Keratinocyte (primary cell): ENCODE measurements around the gene VTCN1. TPM values are rescaled to one million over a fixed set of nuclear protein-coding genes. Genes with fewer than 3 reads are reported as not detected.

Experiments used
- DNase-seq: peaks from one replicate; pipeline ENCODE4 v3.0.0-alpha.2; 2011; ENCODE audit warnings: low read depth, missing footprints, low spot score
- FAIRE-seq: peaks from 2 replicates; lab custom pipeline; 2011; peaks lifted over from hg19 to GRCh38; lab: Jason Lieb, UNC
- H2AFZ ChIP-seq: 2 replicates; pipeline ENCODE4 v1.6.0; 2012; ENCODE audit warnings: low read length, control low read depth, inconsistent platforms; ENCODE audit not compliant: control insufficient read depth
- H3K27ac ChIP-seq: 2 replicates; pipeline ENCODE4 v1.5.1; 2011; ENCODE audit warnings: low read length; ENCODE audit not compliant: control insufficient read depth, insufficient read depth
- H3K27me3 ChIP-seq: 3 replicates; pipeline ENCODE4 v1.6.0; 2011; ENCODE audit warnings: low read length; ENCODE audit not compliant: control insufficient read depth, insufficient read depth; ENCODE audit errors: extremely low read depth
- H3K36me3 ChIP-seq, 2 experiments: 2 replicates in 1 of 2; 3 replicates in 1 of 2; pipeline ENCODE4 v1.5.1; 2011; ENCODE audit warnings: low read length in 2 of 2, mild to moderate bottlenecking in 1 of 2; ENCODE audit not compliant: control insufficient read depth in 2 of 2, insufficient read depth in 2 of 2; ENCODE audit errors: extremely low read depth in 1 of 2
- H3K4me1 ChIP-seq: 3 replicates; pipeline ENCODE4 v1.5.1; 2011; ENCODE audit warnings: low read length; ENCODE audit not compliant: control insufficient read depth, insufficient read depth; ENCODE audit errors: extremely low read depth
- H3K4me2 ChIP-seq: 3 replicates; pipeline ENCODE4 v1.6.0; 2011; ENCODE audit warnings: low read depth, low read length; ENCODE audit not compliant: control insufficient read depth, insufficient read depth; ENCODE audit errors: extremely low read depth
- H3K4me3 ChIP-seq, 3 experiments: fragments of 200-600 bp in 1 of 3; sonication (generic) in 1 of 3; 2 replicates in 2 of 3; 3 replicates in 1 of 3; pipeline ENCODE4 v1.5.1; 2011 to 2016; ENCODE audit warnings: low read length in 3 of 3, mild to moderate bottlenecking in 3 of 3, control low read depth in 2 of 3, inconsistent platforms in 1 of 3, low read depth in 1 of 3, mixed read lengths in 1 of 3, mixed run types in 1 of 3, moderate library complexity in 1 of 3; ENCODE audit not compliant: control insufficient read depth in 2 of 3, insufficient read depth in 2 of 3; ENCODE audit errors: extremely low read depth in 1 of 3
- H3K79me2 ChIP-seq: 2 replicates; pipeline ENCODE4 v1.6.0; 2012; ENCODE audit warnings: low read length; ENCODE audit not compliant: control insufficient read depth, insufficient read depth
- H3K9ac ChIP-seq: 3 replicates; pipeline ENCODE4 v1.6.0; 2011; ENCODE audit warnings: low read length; ENCODE audit not compliant: control insufficient read depth, insufficient read depth; ENCODE audit errors: extremely low read depth
- H3K9me1 ChIP-seq: 3 replicates; pipeline ENCODE4 v1.6.0; 2011; ENCODE audit warnings: low read length; ENCODE audit not compliant: control insufficient read depth, insufficient read depth; ENCODE audit errors: extremely low read depth
- H3K9me3 ChIP-seq: 2 replicates; pipeline ENCODE4 v1.5.1; 2012; ENCODE audit warnings: low read depth, low read length; ENCODE audit not compliant: control insufficient read depth
- H4K20me1 ChIP-seq: 3 replicates; pipeline ENCODE4 v1.6.0; 2011; ENCODE audit warnings: low read length; ENCODE audit not compliant: control insufficient read depth, insufficient read depth; ENCODE audit errors: extremely low read depth
- EZH2 ChIP-seq: IDR thresholded peaks from one replicate; pipeline ENCODE4 v1.6.1; 2012; ENCODE audit warnings: inconsistent platforms, mild to moderate bottlenecking, low read length, moderate library complexity
- dilution Hi-C: fragments of 300-500 bp; cut with MboI; formaldehyde crosslinking; loops from one replicate; pipeline ENCODE4 v1.7.0; 2020; ENCODE audit warnings: low sequenced_read_pairs; ENCODE audit not compliant: extremely low pct_ligation_motif_present
- polyA plus RNA-seq, 5 experiments: library from polyadenylated mRNA; depleted of rRNA in 3 of 5; stranded (reverse) in 3 of 5; stranded (forward) in 1 of 5; unstranded in 1 of 5; fragments of >200 nt; gene quantifications; 1 replicate in 1 of 5; 2 replicates in 3 of 5; 3 replicates in 1 of 5; pipeline versions ENCODE4 v1.2.1 to v1.2.3, GENCODE V29; 2011 to 2012; ENCODE audit warnings: missing spikeins in 2 of 5, low read depth in 1 of 5, low replicate concordance in 1 of 5
- TF ChIP-seq, protein P1 (sequence below), 3 experiments: IDR thresholded peaks in 1 of 3; conservative IDR thresholded peaks in 1 of 3; optimal IDR thresholded peaks in 1 of 3; 2 replicates in 2 of 3; 3 replicates in 1 of 3; pipeline versions ENCODE3 to v1.5.1; 2011; ENCODE audit warnings: low read length in 3 of 3, mild to moderate bottlenecking in 3 of 3, moderate library complexity in 2 of 3, control low read depth in 1 of 3, inconsistent platforms in 1 of 3; ENCODE audit not compliant: insufficient read depth in 2 of 3; ENCODE audit errors: extremely low read depth in 1 of 3

Gene VTCN1
- polyA plus RNA-seq, 1 donor (not counting 4 experiments of a cell fraction or from before 2014, with no cell fraction given) = not detected

DNA sequence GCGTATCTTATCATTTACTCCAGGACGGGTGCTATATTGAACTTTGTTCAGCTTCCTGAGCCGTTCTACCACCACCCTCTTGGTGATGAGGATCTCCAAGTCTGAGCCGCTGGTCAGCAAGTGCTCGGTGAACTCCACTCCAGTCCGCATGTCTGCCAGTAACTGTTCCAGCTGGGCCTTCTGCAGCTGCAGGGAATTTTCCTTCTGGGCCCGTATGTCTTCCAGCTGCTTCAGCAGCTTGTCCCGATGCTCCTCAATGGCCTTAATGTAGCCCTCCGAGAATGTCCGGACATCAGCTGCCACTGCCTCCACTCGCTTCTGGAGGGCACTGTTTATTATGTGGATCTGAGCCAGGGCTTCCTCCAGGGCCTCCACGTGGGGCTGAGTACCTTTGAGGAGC lies 92.6 kb downstream of the VTCN1 start:
- DNase-seq = no peak
- peaks cover 12% of the 10 kb centered on the region for H3K4me1 ChIP-seq
- no peak overlapping the region for H3K9ac ChIP-seq
- FAIRE-seq = no peak
- H3K4me3 ChIP-seq = no peak overlapping the region
- dilution Hi-C loops = no loop called here
- H3K9me3 ChIP-seq = no peaks in the 10 kb centered on the region
- H3K9me1 ChIP-seq = peaks cover 2% of the 10 kb centered on the region
- TF ChIP-seq, protein P1, sequence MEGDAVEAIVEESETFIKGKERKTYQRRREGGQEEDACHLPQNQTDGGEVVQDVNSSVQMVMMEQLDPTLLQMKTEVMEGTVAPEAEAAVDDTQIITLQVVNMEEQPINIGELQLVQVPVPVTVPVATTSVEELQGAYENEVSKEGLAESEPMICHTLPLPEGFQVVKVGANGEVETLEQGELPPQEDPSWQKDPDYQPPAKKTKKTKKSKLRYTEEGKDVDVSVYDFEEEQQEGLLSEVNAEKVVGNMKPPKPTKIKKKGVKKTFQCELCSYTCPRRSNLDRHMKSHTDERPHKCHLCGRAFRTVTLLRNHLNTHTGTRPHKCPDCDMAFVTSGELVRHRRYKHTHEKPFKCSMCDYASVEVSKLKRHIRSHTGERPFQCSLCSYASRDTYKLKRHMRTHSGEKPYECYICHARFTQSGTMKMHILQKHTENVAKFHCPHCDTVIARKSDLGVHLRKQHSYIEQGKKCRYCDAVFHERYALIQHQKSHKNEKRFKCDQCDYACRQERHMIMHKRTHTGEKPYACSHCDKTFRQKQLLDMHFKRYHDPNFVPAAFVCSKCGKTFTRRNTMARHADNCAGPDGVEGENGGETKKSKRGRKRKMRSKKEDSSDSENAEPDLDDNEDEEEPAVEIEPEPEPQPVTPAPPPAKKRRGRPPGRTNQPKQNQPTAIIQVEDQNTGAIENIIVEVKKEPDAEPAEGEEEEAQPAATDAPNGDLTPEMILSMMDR (optimal IDR thresholded peaks at IDR 0.05 in 1 of 3, IDR thresholded peaks at IDR 0.05 in 1 of 3, conservative IDR thresholded peaks at IDR 0.05 in 1 of 3; ENCODE audit: extremely low read depth in 1 of 3, insufficient read depth in 2 of 3, low read length in 3 of 3) = no peak
- TF ChIP-seq EZH2 = no peak
- no peaks in the 10 kb centered on the region for H3K79me2 ChIP-seq
- H3K36me3 ChIP-seq = peaks cover 2 to 8% of the 10 kb centered on the region in 2 experiments
- no peak overlapping the region for H2AFZ ChIP-seq
- H3K27ac ChIP-seq = no peak overlapping the region
- H4K20me1 ChIP-seq = no peaks in the 10 kb centered on the region
- H3K4me2 ChIP-seq = no peak overlapping the region
- no peaks in the 10 kb centered on the region for H3K27me3 ChIP-seq

DNA sequence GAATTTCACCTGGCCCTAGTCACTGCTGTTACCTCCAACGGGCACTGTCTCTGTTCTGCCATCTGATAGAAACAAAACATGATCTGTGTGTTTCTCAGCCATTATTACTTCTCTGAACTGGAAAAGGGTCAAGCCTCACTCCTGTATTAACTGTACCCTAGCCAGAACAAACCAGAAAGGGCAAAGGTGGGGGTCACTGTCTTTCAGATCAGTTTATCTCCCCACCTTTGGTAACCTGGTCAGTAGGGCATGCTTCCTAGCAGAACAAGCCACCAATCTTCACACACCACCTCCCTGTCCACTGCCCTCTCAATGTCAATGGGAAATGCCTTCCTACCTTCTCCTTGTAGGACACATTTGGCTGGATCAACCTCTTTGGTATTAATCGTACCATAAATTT lies 93.0 kb downstream of the VTCN1 start:
- H3K4me2 ChIP-seq = no peak overlapping the region
- TF ChIP-seq EZH2 = no peak
- peaks cover 2 to 8% of the 10 kb centered on the region in 2 experiments for H3K36me3 ChIP-seq
- FAIRE-seq (no peak), DNase-seq (no peak)
- no peaks in the 10 kb centered on the region for H3K27me3 ChIP-seq
- H3K27ac ChIP-seq = no peak overlapping the region
- H3K9ac ChIP-seq = no peak overlapping the region
- H3K9me1 ChIP-seq = peaks cover 2% of the 10 kb centered on the region
- H4K20me1 ChIP-seq = no peaks in the 10 kb centered on the region
- no peak overlapping the region for H3K4me3 ChIP-seq
- peaks cover 12% of the 10 kb centered on the region for H3K4me1 ChIP-seq
- dilution Hi-C loops = no loop called here
- H2AFZ ChIP-seq = no peak overlapping the region
- H3K79me2 ChIP-seq = no peaks in the 10 kb centered on the region
- no peaks in the 10 kb centered on the region for H3K9me3 ChIP-seq

DNA sequence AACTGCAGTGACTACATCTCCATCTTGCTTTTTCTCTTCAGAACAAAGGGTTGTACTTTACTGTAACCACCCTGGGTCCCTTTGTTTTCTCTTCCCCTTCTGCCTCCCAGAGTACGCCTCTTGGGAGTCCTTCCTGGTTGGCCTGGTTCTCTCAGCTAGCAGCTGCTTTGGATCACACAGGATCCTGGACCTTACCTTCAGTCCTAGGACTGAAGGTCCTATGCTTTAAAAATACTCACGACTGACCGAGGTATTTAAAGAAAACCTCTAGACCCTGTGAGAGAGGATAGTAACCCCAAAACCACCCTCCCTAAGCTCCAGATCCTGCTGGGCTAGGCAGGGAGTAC lies 94.0 kb downstream of the VTCN1 start:
- Histone ChIP-seq H3K27ac (no peak overlapping the region), H2AFZ (no peak overlapping the region), H3K9me3 (no peaks in the 10 kb centered on the region), H3K36me3 (peaks cover 2 to 8% of the 10 kb centered on the region in 2 experiments), H3K9ac (no peak overlapping the region), H3K4me2 (no peak overlapping the region), H3K4me1 (peaks cover 7% of the 10 kb centered on the region), H4K20me1 (no peaks in the 10 kb centered on the region), H3K79me2 (no peaks in the 10 kb centered on the region), H3K4me3 (no peak overlapping the region), H3K27me3 (no peaks in the 10 kb centered on the region), H3K9me1 (peaks cover 2% of the 10 kb centered on the region)
- no peak for DNase-seq
- dilution Hi-C loops = no loop called here
- TF ChIP-seq, protein P1 (optimal IDR thresholded peaks at IDR 0.05 in 1 of 3, IDR thresholded peaks at IDR 0.05 in 1 of 3, conservative IDR thresholded peaks at IDR 0.05 in 1 of 3; ENCODE audit: extremely low read depth in 1 of 3, insufficient read depth in 2 of 3, low read length in 3 of 3) = no peak
- TF ChIP-seq EZH2 = no peak
- no peak for FAIRE-seq
